ENCODE results near the gene DOCK2.

Gene DOCK2

GRCh38 chr5:169716287-169716686 lies 79.2 kb downstream of the DOCK2 start:
- no peak overlapping the region for H3K4me2 ChIP-seq (ENCODE audit: low read depth, low read length, poor library complexity, severe bottlenecking)
- no peaks in the 10 kb centered on the region for H3F3A ChIP-seq (ENCODE audit: insufficient read depth)
- H3K27me3 ChIP-seq (ENCODE audit: low read length): no peaks in the 10 kb centered on the region
- H3K4me3 ChIP-seq (ENCODE audit: insufficient read depth, low read length, poor library complexity, severe bottlenecking): no peak overlapping the region
- H3K9ac ChIP-seq (ENCODE audit: low read length): no peak overlapping the region
- H4K20me1 ChIP-seq (ENCODE audit: low read depth, low read length): no peaks in the 10 kb centered on the region
- H3K36me3 ChIP-seq (ENCODE audit: low read length): peaks cover 65% of the 10 kb centered on the region
- TF ChIP-seq EZH2phosphoT487 (conservative IDR thresholded peaks at IDR 0.05; ENCODE audit: low read length) (no peak), CTCF (IDR thresholded peaks at IDR 0.05; ENCODE audit: insufficient read depth, low read length, poor library complexity, severe bottlenecking) (no peak)
- H2AFZ ChIP-seq (ENCODE audit: low read depth, low read length, severe bottlenecking): no peak overlapping the region
- no peaks in the 10 kb centered on the region for H3K9me2 ChIP-seq (replicated peaks; ENCODE audit: insufficient read depth, low read length)
- H3K79me2 ChIP-seq (ENCODE audit: insufficient read depth, low read length): no peaks in the 10 kb centered on the region
- H3K27ac ChIP-seq (ENCODE audit: low read depth, low read length): no peak overlapping the region
- H3K9me3 ChIP-seq (ENCODE audit: insufficient read depth, low read length): no peaks in the 10 kb centered on the region

- no peaks in the 10 kb centered on the region for H3K9me3 ChIP-seq (ENCODE audit: insufficient read depth, low read length)
- no peaks in the 10 kb centered on the region for H3K9me2 ChIP-seq (replicated peaks; ENCODE audit: insufficient read depth, low read length)
- H3K27me3 ChIP-seq (ENCODE audit: low read length): no peaks in the 10 kb centered on the region
- no peak overlapping the region for H3K4me2 ChIP-seq (ENCODE audit: low read depth, low read length, poor library complexity, severe bottlenecking)
- H4K20me1 ChIP-seq (ENCODE audit: low read depth, low read length): no peaks in the 10 kb centered on the region
- no peaks in the 10 kb centered on the region for H3K79me2 ChIP-seq (ENCODE audit: insufficient read depth, low read length)
- no peaks in the 10 kb centered on the region for H3F3A ChIP-seq (ENCODE audit: insufficient read depth)
- no peak for TF ChIP-seq EZH2phosphoT487 (conservative IDR thresholded peaks at IDR 0.05; ENCODE audit: low read length)
- no peak for TF ChIP-seq CTCF (IDR thresholded peaks at IDR 0.05; ENCODE audit: insufficient read depth, low read length, poor library complexity, severe bottlenecking)
- peaks cover 69% of the 10 kb centered on the region for H3K36me3 ChIP-seq (ENCODE audit: low read length)
- H2AFZ ChIP-seq (ENCODE audit: low read depth, low read length, severe bottlenecking): no peak overlapping the region
- H3K4me3 ChIP-seq (ENCODE audit: insufficient read depth, low read length, poor library complexity, severe bottlenecking): no peak overlapping the region
- H3K27ac ChIP-seq (ENCODE audit: low read depth, low read length): no peak overlapping the region
- no peak overlapping the region for H3K9ac ChIP-seq (ENCODE audit: low read length)
Measured at GRCh38 chr5:169717288-169717687, 80.2 kb downstream of the DOCK2 start.

- Histone ChIP-seq H3K4me3 (ENCODE audit: insufficient read depth, low read length, poor library complexity, severe bottlenecking) (no peak overlapping the region), H3K27me3 (ENCODE audit: low read length) (no peaks in the 10 kb centered on the region), H3K9ac (ENCODE audit: low read length) (no peak overlapping the region), H3K9me3 (ENCODE audit: insufficient read depth, low read length) (no peaks in the 10 kb centered on the region), H3K27ac (ENCODE audit: low read depth, low read length) (no peak overlapping the region), H3K79me2 (ENCODE audit: insufficient read depth, low read length) (no peaks in the 10 kb centered on the region), H3K9me2 (replicated peaks; ENCODE audit: insufficient read depth, low read length) (no peaks in the 10 kb centered on the region), H3F3A (ENCODE audit: insufficient read depth) (no peaks in the 10 kb centered on the region), H3K4me2 (ENCODE audit: low read depth, low read length, poor library complexity, severe bottlenecking) (no peak overlapping the region), H4K20me1 (ENCODE audit: low read depth, low read length) (no peaks in the 10 kb centered on the region), H2AFZ (ENCODE audit: low read depth, low read length, severe bottlenecking) (no peak overlapping the region), H3K36me3 (ENCODE audit: low read length) (peaks cover 67% of the 10 kb centered on the region)
- TF ChIP-seq CTCF (IDR thresholded peaks at IDR 0.05; ENCODE audit: insufficient read depth, low read length, poor library complexity, severe bottlenecking) (no peak), EZH2phosphoT487 (conservative IDR thresholded peaks at IDR 0.05; ENCODE audit: low read length) (no peak)
Measured at GRCh38 chr5:169719360-169720314, 82.6 kb downstream of the DOCK2 start.
